A673 (cell line): ENCODE results near the gene PLEKHG3. TPM values are rescaled to one million over a fixed set of nuclear protein-coding genes. Genes with fewer than 3 reads are reported as not detected.

Experiments used
- BruUV-seq: library from RNA; stranded (reverse); fragments of 400-500 nt; replicated peaks from 2 replicates; lab custom pipeline; 2021; lab: Mats Ljungman, UMichigan
- CTCF ChIA-PET: fragments of 300-600 bp; sonication (Branson Sonifier 250); formaldehyde crosslinking; loops from one replicate; lab custom pipeline; 2022; ENCODE audit warnings: antibody characterized with exemption; lab: Charles Lee
- POLR2A ChIA-PET: fragments of 300-600 bp; sonication (Branson Sonifier 250); formaldehyde crosslinking; loops from one replicate; lab custom pipeline; 2022; ENCODE audit warnings: antibody characterized with exemption; ENCODE audit not compliant: low non-redundant PET; lab: Charles Lee
- DNase-seq: peaks from one replicate; pipeline ENCODE4 v3.0.0-alpha.2; 2015; ENCODE audit warnings: low spot score
- H3K27ac ChIP-seq: fragments of 200-600 bp; sonication (generic); 2 replicates; pipeline ENCODE4 v1.5.1; 2016; ENCODE audit warnings: mixed run types, low read depth, mild to moderate bottlenecking, mixed read lengths, antibody characterized with exemption, low read length; ENCODE audit not compliant: poor library complexity, severe bottlenecking
- H3K27me3 ChIP-seq: fragments of 200-600 bp; sonication (generic); replicated peaks from 2 replicates; pipeline ENCODE4 v1.6.1; 2017; ENCODE audit warnings: mixed run types, low read depth, mild to moderate bottlenecking, mixed read lengths, antibody characterized with exemption, low read length; ENCODE audit not compliant: insufficient read depth, poor library complexity
- H3K36me3 ChIP-seq: fragments of 200-600 bp; sonication (generic); 2 replicates; pipeline ENCODE4 v1.6.1; 2016; ENCODE audit warnings: mixed run types, mild to moderate bottlenecking, mixed read lengths, antibody characterized with exemption, low read length; ENCODE audit not compliant: insufficient read depth, poor library complexity, severe bottlenecking
- H3K4me1 ChIP-seq: fragments of 200-600 bp; sonication (generic); 2 replicates; pipeline ENCODE4 v1.6.1; 2017; ENCODE audit warnings: mixed run types, mild to moderate bottlenecking, mixed read lengths, antibody characterized with exemption, low read length; ENCODE audit not compliant: insufficient read depth, poor library complexity, severe bottlenecking
- H3K4me3 ChIP-seq: fragments of 200-600 bp; sonication (generic); 2 replicates; pipeline ENCODE4 v1.5.1; 2016; ENCODE audit warnings: low read depth, mixed run types, mild to moderate bottlenecking, mixed read lengths, low read length; ENCODE audit not compliant: poor library complexity, severe bottlenecking
- H3K9me3 ChIP-seq: fragments of 200-600 bp; sonication (generic); 2 replicates; pipeline ENCODE4 v1.6.1; 2016; ENCODE audit warnings: mixed run types, low read depth, mild to moderate bottlenecking, mixed read lengths, antibody characterized with exemption, low read length; ENCODE audit not compliant: poor library complexity, severe bottlenecking
- EZH2 ChIP-seq: fragments of 200-600 bp; sonication (generic); IDR thresholded peaks from 2 replicates; pipeline ENCODE4 v1.6.1; 2017; ENCODE audit warnings: borderline replicate concordance, low read depth, mild to moderate bottlenecking, mixed read lengths, antibody characterized with exemption, low read length; ENCODE audit not compliant: poor library complexity, severe bottlenecking
- intact Hi-C: fragments of 100-400 bp; cut with micrococcal nuclease; formaldehyde crosslinking; loops from one replicate; pipeline ENCODE4 v1.10.0; 2022; ENCODE audit not compliant: unreplicated experiment
- total RNA-seq: library from RNA; stranded (reverse); gene quantifications from 2 replicates; pipeline ENCODE4 v1.2.3, GENCODE V29; 2021
- TF ChIP-seq, protein P1 (sequence below): fragments of 300-800, 200-600 bp; sonication (generic); conservative IDR thresholded peaks from 2 replicates; pipeline ENCODE4 v1.5.1; 2017; ENCODE audit warnings: low read depth, mild to moderate bottlenecking, antibody characterized with exemption, low read length, moderate library complexity, mixed read lengths

PLEKHG3 gene
- total RNA-seq, 1 experiment from 2014 or later = 29.6 TPM

DNA sequence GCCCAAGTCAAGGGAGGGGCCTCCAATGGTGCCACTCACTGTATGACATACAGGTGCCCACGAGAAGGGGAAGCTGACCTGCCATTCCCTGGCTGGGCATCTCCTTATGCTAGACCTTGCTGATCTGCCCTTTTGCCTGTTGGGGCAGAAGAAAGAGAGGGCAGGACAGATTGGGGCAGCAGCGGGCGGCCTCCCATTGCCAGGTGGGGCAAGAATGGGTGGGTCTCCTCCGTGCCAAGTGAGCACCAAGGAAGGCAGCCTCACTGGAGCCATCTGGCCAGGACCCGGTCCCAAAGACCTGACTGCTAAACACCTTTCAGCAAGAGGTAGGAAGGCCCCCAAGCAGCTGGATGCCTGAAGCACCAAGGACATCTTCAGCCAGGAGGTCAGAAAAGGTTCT lies 50.5 kb downstream of the PLEKHG3 start:
- ChIA-PET POLR2A (no interaction called here), CTCF (no interaction called here)
- H3K4me3 ChIP-seq = no peak overlapping the region
- no peaks in the 10 kb centered on the region for H3K27me3 ChIP-seq
- intact Hi-C loops = no loop called here
- no peaks in the 10 kb centered on the region for H3K9me3 ChIP-seq
- no peak overlapping the region for H3K27ac ChIP-seq
- H3K36me3 ChIP-seq = no peaks in the 10 kb centered on the region
- no peaks in the 10 kb centered on the region for H3K4me1 ChIP-seq
- no TSS peak for BruUV-seq
- no peak for TF ChIP-seq EZH2
- TF ChIP-seq, protein P1, sequence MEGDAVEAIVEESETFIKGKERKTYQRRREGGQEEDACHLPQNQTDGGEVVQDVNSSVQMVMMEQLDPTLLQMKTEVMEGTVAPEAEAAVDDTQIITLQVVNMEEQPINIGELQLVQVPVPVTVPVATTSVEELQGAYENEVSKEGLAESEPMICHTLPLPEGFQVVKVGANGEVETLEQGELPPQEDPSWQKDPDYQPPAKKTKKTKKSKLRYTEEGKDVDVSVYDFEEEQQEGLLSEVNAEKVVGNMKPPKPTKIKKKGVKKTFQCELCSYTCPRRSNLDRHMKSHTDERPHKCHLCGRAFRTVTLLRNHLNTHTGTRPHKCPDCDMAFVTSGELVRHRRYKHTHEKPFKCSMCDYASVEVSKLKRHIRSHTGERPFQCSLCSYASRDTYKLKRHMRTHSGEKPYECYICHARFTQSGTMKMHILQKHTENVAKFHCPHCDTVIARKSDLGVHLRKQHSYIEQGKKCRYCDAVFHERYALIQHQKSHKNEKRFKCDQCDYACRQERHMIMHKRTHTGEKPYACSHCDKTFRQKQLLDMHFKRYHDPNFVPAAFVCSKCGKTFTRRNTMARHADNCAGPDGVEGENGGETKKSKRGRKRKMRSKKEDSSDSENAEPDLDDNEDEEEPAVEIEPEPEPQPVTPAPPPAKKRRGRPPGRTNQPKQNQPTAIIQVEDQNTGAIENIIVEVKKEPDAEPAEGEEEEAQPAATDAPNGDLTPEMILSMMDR = no peak
- DNase-seq = no peak

DNA sequence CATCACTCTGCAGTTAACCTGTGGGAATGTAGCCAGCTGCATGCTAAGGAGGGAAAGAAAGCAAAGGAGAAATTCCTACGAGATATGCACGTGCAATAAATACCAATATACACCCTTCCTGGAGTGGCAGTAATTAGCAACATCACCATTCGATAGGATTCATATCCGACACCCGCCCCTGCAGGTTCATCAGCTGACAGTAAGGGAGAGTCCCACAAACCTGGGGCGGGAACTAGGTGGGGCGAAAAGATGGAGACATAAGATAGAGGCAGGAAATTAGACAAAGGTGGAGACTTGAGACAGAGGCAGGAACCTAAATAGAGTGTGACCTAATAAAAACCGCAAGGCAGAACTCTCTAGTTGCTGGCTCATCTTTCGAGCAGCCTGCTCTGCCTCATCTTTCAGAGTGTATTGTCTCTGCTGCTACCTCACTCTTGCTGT lies 51.6 kb downstream of the PLEKHG3 start:
- TF ChIP-seq, protein P1 = no peak
- TF ChIP-seq EZH2 = no peak
- no peaks in the 10 kb centered on the region for H3K9me3 ChIP-seq
- POLR2A ChIA-PET = no interaction called here
- intact Hi-C loops = no loop called here
- CTCF ChIA-PET = no interaction called here
- no peaks in the 10 kb centered on the region for H3K36me3 ChIP-seq
- H3K4me3 ChIP-seq = no peak overlapping the region
- no peak for DNase-seq
- H3K27ac ChIP-seq = no peak overlapping the region
- H3K4me1 ChIP-seq = peaks cover 3% of the 10 kb centered on the region
- no peaks in the 10 kb centered on the region for H3K27me3 ChIP-seq
- BruUV-seq = no TSS peak

DNA sequence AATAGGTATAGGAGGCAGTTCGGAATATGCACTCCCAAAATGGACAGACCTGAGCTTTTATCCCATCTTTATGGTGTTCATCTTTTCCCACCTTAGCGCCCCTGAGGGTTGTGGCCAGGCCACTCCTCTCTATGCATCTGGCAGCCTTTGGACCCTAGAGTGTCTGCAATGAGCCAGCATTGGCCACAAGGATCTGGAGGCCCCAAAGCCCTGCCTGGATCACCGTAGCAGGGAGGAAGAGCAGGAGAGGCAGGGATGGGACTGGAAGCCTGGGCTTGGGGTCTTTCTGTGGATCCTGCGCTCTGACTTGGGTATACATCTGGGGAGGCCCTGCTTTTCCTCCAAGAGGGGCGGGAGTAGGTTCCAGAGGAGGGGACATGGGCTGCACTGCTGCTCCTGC lies 52.5 kb downstream of the PLEKHG3 start:
- peaks cover 12% of the 10 kb centered on the region for H3K4me1 ChIP-seq
- BruUV-seq = no TSS peak
- POLR2A ChIA-PET = no interaction called here
- TF ChIP-seq EZH2 = no peak
- TF ChIP-seq, protein P1 = no peak
- DNase-seq = no peak
- H3K9me3 ChIP-seq = no peaks in the 10 kb centered on the region
- H3K27ac ChIP-seq = no peak overlapping the region
- H3K27me3 ChIP-seq = no peaks in the 10 kb centered on the region
- intact Hi-C loops = no loop called here
- H3K36me3 ChIP-seq = no peaks in the 10 kb centered on the region
- CTCF ChIA-PET = no interaction called here
- no peak overlapping the region for H3K4me3 ChIP-seq
